DMS79 (cell line): ENCODE results near the gene ZNF827.
A peak's percentile ranks its signal among the peaks of the same experiment; 100 is the strongest.

Source experiments
- DNase-seq: peaks from one replicate; lab custom pipeline; 2025; lab: John Stamatoyannopoulos, UW

ZNF827 gene

DNA sequence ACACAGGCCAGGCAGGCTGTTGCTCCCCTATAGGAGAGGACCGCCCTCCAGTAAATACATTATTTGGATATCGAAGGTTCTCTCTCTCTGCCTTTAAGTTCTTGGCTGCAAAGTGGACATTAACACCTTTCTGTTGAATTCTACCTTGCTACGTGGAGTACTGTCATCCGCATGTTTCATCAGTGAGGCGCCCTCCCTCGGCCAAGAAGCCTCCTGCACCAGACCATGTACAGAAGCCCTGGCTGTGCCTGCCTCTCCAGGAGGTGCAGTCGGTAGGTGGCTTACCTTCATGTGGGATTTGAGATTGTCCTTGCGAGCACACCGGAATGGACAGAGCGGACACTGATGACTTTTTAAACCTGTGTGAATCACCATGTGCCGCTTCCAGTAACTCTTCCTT lies 46.7 kb downstream of the ZNF827 start:
- no peak for DNase-seq

DNA sequence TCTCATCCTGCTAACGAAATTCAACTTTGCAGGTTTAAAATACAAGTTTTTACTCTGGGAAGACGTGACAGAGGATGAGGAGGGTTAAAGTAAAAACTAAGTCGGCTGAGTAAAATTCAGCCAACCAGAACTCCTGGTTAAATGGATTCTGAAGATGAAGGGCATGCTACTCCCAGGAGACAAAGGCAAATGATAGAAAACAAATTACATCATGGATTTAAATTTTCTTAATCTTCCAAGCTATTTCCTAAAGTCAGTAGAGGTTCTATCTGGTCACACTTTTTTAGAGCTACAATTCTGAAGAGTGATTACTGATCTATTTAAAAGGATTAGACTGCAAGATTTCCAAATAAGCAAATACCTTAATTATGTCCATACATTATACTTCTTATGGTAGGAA lies 47.9 kb downstream of the ZNF827 start:
- DNase-seq: no peak

DNA sequence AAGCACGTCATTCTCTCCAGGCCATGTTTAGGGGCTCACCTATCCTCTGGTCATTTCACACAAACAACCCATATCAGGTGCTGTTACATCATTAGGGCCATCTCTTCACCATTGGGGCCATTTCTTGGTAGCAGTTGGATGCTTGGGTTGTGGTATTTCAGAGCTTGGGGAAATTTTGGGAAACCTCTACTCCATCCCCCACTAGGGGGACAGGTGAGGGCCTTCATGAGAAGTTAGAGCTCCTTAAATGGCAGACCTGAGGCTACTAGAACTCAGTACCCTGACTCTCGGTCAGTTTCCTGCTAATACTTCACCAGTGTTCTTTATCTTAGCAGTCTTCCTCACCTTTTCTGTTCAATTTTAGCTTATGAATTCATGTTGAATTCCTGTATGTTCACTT lies 50.2 kb downstream of the ZNF827 start:
- DNase-seq: no peak

DNA sequence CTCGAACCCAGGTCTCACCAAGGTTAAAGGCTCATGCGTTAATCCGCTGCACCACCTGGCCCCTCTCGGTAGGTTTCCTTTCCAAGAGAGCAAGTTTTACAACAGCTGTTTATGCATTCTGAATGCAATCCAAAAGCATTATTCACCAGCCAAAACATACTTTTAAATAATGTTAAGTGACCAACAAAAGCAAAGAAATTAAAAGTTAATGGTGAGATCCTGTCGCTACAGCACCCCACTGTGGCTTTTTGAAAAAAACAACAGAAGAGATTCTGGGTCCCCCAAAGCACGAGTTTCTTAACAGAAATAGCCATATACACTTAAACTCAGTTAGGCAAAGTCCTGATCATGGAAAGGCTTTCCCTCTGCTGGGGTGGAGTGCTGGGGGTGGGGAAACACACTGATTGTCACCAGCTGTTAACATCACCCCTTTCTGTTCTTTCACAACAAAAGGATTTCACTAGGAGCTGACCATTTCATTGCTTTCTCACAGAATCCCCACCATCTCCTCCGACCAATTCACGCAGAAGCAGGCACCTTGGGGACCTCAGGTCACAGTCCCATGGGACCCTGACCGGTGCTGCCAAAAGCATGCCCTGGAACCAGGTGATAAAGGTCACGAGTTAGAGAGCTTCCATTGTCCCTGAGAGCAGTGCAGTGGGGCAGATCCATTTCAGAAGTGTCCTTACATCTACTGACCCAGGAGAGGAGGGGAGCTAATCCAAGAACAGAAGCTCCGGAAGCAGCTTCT lies 51.2 kb downstream of the ZNF827 start:
- DNase-seq: no peak

DNA sequence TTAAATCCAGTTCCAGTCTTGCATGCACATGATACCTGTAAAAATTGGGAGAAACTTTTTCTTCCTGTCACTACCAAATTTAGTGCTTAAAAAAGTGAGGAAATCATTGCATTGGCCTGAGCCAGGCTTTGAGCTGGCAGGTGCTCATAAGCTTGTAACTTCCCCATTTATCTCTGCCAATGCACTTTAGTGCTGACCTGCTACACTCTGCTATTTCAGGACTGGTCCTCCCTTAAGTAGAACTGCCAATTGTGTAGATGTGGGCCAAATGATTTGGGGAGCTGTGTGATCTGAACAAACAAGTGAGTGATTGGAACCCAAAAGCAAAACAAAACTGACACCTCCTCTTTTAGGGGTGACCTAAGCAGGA lies 51.8 kb downstream of the ZNF827 start:
- DNase-seq: no peak

DNA sequence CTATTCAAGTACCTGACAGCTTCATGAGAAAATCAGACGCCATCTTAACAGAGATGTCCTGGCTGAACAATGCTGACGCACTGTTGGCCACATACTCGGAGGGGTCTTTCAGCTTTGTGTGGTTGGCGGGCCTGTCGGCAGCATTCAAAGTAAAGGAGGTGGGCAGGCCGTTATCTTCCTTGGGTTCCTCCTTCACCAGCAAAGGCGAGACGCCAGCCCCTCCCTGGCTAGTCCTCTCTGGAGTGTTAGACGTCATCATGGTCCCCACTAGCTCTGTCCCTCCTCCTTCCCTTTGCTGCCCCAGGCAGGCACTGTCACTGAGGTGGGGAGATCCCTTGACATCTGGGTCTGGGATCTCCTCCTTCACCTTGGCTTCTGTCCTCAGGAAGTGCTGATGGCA lies 53.0 kb downstream of the ZNF827 start:
- DNase-seq: no peak

DNA sequence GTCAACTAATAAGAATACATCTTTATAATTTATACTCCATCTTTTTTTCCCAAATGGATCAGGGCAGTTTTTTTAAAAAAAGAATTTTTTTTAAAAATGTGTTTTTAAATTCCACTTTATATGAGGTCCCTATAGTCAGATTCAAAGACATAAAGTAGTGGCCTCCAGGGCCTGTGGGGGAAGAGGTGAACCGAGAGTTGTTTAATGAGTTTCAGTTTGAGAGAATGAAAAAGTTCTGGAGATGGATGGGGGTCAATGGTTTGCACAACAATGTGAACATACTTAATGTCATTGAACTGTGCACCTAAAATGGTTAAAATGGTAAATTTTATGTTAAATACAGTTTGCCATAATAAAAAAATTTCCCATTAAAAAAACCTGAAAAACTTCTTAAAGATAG lies 53.8 kb downstream of the ZNF827 start:
- DNase-seq: no peak

DNA sequence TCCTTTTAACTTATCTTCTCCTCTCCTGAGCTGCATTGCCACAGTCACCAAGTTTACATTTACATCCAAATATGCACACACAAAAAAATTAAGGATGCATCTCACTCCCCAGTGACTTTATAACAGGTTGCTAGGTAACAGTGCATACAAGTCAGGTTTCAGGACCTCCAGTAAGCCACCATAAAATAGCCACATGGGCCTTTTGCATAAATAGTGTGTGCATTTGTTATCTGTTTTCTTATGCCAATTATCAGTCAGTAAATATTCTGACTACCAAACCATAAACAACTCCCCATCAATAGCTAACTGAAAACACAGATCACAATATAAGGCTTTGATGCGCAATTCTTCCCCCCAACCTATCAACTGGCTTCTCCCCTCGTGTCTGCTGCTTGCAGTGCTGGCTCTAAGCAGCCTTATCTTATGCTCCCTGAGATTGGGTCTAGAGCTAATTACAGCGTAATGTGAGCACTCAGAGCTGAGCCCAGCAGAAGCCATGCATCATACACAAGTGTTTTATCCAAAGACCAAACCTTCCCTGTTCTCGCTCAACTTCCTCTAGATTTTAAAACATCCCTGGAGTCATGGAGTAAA lies 55.4 kb downstream of the ZNF827 start:
- DNase-seq: no peak

DNA sequence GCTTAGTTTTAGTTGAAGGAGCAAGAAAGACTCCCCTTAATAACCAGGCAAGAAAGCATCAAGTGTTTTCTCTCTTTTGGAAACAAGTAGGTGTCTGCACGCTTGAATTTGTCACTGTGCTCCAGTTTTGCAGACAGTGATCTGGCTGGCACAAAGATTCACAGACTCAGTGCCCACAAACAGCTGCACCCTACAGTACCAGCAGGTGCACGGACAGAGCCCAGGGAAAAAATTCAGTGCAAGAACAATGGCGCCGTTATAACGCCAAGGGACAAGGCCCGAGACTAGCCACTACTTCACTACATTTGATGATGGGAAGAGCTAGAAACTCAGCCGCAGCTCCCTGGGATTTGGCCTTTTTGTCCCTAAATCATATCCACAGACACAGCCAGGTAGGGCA lies 56.0 kb downstream of the ZNF827 start:
- DNase-seq: peak; percentile 4

DNA sequence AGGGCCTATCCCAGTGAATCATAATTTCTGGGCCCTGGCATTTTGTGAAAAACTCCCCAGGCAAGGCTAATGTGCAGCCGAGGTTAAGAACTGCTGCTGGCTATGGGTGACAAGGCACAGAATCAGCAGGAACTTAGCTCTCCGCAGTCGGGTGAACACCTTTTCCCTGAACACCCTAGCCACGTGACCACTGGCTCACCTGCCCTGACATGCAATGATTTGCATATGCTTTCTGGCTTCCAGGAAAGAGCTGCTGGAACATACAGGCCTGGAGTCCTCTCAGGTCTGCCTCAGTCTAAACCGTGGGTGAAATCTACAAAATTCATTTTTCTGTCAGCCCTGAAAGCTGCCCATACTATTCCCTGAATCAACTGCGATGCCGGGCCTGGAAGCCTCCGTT lies 56.6 kb downstream of the ZNF827 start:
- peak; percentile 65 for DNase-seq

DNA sequence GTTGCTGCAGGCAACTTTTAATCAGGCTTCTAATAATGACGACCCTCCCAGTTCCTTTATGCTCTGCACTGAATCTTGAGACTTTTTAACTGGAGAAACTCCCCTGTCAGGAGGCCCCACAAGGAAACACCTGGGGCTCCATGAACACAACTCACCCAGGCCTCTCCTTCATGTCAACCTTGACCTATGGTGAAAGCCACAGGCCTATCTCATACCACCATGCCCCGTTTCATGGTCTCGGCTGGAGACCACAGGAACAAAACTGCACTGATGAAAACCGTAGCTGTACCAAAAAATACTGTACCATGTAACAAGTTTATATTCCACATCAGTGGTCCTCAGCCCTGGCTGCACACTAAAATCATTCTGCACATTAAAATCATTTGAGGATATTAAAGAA lies 57.0 kb downstream of the ZNF827 start:
- DNase-seq: no peak

DNA sequence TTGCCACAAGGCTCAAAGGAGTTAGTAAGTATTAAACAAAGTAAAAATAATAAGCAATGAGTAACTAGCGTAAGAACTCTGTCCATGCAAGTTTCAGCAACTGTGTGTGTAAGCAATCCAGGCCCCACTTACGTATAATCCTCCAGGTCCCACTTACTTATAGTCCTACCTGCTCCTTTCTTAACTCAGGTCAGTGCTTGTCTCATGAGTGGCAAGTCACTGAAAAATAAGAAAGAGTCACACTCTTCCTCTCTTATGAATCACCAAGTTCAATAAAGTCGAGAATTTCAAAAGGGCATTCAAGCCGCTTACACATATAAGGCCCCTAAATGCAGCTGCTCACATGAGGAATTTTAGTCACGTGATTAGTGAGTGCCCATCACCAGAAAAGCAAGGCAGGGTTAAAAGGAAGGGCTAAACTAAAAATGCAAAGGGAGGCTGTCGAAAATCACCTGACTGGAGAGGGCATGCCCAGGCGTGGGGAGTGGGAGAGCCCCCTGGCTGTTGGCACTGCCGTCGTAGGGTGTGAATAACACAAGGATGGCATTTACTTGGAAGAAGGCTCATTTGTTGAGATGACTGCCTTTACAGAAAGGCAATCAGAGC lies 58.2 kb downstream of the ZNF827 start:
- no peak for DNase-seq

DNA sequence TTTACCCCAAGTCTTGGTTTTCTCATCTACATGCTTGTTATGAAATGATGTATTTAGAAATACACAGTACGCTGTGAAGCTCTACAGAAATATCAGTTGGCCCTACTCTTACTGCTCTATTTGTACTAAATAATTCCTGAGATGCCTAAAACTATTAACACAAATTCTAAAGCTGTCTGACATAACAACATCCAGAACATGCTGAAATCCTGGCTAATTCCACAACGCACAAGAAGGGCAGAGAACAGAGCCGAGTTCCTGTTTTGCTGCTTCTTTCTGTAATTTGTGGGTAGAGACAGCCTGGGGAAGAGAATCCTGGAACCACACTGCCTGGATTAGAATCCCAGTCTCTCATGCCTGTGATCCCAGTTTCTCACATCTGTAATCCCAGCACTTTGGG lies 59.0 kb downstream of the ZNF827 start:
- DNase-seq: no peak

DNA sequence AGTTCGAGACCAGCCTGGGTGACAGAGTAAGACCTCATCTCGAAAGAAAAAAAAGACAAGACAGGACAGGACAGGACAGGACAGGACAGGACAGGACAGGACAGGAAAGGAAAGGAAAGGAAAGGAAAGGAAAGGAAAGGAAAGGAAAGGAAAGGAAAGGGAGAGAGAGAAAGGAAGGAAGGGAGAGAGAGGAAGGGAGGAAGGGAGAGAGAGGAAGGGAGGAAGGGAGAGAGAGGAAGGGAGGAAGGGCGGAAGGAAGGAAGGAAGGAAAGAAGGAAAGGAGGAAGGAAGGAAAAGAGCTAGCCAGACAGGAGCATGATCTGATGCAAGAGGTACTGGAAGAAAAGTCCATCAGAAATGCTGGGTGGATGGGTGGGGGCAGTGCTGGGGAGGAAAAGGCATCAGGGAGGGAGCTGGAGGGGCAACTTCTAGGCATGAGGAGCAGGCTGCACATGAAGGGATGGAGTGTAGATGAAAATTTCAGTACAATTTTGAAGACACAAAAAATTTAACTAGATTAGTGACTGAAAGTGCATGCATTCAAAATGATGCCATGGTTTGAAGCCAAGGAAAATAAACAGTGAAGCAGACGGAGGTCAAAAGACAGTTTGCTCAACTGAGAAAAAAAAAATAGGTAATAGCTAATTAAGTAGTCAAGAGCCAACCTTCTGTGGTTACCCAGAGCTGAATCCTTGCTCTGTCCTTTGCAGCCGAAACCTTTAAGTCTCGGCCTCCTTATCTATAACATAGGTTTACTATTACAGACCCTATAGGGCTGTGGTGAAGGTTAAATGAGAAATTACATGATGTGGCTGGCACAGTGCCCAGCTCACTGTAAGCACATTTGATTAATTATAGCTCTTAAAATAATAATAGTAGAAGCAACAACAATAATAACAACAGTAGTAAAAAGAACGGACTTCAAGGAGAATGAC lies 59.9 kb downstream of the ZNF827 start:
- no peak for DNase-seq

DNA sequence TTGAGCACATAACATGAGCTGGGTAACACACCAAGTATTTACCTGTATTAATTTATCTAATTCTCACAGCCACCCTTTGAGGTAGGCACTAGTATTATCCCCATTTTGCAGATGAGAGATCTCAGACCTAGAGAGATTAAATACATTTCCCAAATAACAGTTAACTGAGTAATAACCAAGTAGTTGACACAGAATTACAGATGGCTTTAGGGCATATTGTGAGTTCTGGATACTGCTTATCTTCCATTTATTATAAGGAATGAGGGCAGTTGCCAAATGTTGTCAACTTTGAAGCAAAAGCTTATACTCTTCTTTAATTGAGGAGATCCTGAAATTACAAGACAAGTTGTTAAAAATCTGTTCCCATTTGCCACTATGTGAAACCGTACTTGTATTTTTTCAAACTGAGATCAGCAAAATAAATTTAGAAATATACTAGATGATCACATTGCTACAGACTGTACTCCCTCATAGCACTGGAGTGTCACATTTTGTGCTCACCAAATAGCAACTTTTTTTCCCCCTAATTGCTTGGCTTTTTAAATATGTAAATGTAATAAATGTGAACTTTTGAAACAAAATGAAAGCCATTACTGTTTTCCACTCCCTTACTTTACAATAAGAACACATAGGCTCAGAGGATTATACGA lies 62.0 kb downstream of the ZNF827 start:
- no peak for DNase-seq

DNA sequence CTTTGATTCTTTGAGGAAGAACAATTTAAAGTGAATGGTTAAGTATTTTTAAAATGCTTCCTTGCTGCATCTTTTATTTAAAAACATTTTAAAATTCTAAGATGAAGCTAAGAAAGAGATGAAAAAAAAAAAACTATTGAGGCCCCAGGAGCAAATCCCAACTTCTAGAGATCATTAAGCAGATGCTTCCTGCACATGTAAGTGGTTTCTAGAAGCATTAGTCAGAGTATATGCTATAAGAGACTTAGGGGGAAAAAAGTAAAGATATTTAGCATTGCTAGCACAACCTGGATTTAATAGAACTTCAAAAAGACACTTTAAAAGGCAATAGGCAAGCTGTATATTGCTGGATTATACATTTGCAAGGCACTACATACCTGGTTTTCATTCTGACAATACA lies 64.7 kb downstream of the ZNF827 start:
- no peak for DNase-seq

DNA sequence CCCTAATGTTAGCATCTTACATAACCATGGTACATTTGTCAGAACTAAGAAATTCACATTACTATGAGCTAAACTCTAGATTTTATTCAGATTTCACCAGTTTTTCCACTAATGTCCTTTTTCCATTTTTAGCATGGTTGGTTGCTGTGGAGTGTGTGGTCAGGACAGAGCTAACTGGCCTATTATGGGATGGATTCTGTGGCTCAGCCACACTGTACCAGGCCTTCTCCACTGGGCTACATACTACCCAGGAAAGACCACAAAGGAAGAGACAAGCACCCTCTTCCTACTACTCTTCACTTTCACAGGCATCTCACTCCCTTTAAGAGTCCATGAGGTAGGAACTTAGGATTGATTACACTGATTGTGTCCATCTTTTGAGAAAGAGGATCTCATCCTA lies 67.4 kb downstream of the ZNF827 start:
- no peak for DNase-seq

DNA sequence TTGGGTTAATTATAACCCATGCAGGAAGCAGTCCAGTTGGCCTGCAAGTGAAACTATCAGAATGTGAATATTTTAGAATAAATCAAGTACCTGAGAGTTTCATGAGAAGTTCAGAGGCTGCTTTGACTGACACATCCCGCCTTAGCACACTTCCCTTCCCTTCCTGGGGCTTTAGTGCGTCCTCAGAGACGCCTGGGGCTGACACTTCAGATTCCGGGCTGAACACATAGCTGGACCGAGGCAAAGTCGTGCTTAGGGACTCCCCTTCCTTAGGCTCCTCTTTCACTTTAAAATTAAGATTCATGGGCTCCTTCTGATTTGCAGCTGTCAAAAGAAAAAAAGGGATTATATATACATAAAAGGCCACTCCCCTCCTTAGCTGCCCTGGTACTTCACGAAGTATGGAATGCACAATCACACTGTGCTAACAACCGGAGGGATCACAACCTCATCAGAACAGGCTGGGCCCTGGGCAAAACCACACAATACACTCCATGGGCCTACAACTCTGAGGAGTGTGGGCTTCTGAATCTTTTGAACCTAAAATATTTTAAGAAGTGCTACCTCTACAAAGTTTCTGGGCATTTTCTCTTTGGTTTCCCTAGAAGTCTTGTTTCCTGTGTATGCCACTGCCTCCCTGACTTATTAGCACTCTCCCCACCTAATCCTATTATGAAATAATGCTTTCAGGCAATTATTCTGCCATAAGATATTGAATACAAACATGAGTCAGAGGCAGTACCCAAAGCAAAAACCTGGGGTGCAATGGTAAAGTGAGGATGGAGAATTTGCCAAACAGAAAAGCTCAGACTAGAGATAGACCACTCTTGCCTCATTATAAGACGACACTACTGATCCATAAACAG lies 68.2 kb downstream of the ZNF827 start:
- no peak for DNase-seq

DNA sequence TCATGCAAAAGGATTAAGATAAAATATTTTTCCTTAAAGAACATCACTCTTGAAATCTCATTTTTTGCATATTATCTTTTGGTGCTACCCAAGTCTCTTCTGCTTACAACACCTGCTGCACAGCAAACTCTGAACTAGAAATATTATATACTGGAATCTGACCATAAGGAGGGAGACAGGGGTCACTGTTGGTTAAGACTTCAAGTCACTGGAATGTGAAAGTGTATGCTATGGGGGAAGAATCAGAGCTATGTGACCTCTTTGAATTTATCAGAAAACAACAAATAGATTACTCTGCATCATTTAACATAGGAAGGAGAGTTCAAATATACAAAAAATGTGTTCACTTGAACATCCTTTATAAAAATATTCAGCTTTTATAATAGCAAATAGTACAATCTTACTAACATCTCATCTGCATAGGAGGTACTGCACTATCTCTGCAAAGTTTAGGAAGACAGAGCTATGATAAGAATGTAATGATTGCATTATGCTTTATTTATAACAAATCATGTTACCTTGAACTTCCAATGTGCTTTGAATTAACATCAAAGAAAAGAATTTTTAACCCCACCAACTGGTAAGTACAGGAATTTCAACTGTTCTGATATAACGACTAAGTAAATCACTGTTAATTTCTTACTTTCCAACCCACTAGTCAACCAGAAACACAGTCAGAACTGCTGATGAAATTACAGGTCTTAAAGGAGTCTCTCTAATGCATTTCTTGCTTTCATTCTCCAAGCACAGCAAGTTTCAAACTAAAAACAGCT lies 69.8 kb downstream of the ZNF827 start:
- no peak for DNase-seq

DNA sequence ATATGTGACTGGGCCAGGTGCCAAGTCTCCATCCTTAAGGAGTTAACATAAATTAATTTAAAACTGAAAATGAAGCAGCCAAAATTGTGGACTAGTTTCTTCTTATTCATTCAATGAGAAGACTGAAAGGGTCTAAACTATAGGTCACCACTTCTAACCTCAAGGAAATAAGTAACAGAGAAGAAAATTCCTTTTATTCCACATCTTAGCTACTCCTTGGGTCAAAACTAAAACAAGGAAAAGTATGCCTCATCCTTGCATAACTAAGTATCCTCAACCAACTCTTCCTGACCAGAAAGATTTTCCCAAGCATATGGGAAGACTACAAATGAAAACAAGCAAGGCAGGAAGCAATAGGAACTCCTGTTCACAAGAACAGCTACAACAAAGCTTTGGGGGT lies 71.2 kb downstream of the ZNF827 start:
- no peak for DNase-seq
